ENCODE measurements around the gene C1orf115.
A peak's percentile ranks its signal among the peaks of the same experiment; 100 is the strongest.
"Not testable (repeated sequence)": the region's sequence is repeated elsewhere in the genome, so short reads cannot be mapped to it uniquely, and the experiment has no call there.

C1orf115 gene

DNA sequence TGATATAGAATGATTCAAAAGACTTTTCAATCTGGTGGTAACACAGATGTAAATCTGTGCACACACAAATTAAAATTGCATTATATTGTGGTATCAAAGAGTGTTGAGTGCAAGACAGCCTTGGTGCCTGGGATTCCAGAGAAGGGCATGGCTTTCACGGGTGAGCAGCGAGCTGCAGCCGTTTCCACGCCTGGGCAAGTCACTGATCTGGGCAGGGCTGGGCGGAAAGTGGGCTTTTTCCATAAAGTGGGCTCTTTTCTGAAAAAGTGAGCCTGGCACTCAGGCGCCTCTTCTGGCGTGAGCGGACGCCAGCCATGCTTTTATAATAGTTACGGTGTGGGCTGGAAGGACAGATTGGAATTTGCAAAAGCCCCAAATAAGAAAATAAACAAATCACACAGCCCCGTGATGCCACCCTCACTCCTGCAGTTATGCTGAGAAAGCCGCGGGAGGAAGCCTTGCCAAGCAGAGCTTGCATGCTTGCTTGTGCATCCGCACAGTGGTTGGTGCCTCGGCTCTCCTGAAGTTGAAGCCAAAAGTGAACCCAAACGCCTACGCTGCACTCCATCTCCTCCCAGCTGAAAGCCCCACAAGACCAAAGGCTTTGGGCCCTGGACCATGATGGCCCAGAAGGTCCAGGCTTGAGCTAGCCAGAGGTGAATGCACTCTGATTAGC, 7.1 kb upstream of the C1orf115 start:
- no peak for DNase-seq (ENCODE audit: low read depth, low spot score)
- TF ChIP-seq, protein P1, sequence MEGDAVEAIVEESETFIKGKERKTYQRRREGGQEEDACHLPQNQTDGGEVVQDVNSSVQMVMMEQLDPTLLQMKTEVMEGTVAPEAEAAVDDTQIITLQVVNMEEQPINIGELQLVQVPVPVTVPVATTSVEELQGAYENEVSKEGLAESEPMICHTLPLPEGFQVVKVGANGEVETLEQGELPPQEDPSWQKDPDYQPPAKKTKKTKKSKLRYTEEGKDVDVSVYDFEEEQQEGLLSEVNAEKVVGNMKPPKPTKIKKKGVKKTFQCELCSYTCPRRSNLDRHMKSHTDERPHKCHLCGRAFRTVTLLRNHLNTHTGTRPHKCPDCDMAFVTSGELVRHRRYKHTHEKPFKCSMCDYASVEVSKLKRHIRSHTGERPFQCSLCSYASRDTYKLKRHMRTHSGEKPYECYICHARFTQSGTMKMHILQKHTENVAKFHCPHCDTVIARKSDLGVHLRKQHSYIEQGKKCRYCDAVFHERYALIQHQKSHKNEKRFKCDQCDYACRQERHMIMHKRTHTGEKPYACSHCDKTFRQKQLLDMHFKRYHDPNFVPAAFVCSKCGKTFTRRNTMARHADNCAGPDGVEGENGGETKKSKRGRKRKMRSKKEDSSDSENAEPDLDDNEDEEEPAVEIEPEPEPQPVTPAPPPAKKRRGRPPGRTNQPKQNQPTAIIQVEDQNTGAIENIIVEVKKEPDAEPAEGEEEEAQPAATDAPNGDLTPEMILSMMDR (IDR thresholded peaks at IDR 0.05; ENCODE audit: low read depth, low read length): no peak
- in situ Hi-C loops (cut with HindIII; ENCODE audit: low sequenced_read_pairs): no loop called here
- no peak overlapping the region for H3K4me3 ChIP-seq (ENCODE audit: low read depth, low read length)

- in situ Hi-C loops (cut with HindIII; ENCODE audit: low sequenced_read_pairs); DNase-seq (ENCODE audit: low read depth, low spot score); H3K4me3 ChIP-seq (ENCODE audit: low read depth, low read length): not testable (repeated sequence)
Observed at GRCh38 chr1:220683716-220684115, 6.4 kb upstream of the C1orf115 start.

GRCh38 chr1:220684890-220685289, 5.3 kb upstream of the C1orf115 start:
- no peak overlapping the region for H3K4me3 ChIP-seq (ENCODE audit: low read depth, low read length)
- TF ChIP-seq, protein P1 (IDR thresholded peaks at IDR 0.05; ENCODE audit: low read depth, low read length): no peak
- in situ Hi-C loops (cut with HindIII; ENCODE audit: low sequenced_read_pairs): no loop called here
- DNase-seq (ENCODE audit: low read depth, low spot score): no peak

GRCh38 chr1:220685879-220686278, 4.3 kb upstream of the C1orf115 start:
- no peak overlapping the region for H3K4me3 ChIP-seq (ENCODE audit: low read depth, low read length)
- in situ Hi-C loops (cut with HindIII; ENCODE audit: low sequenced_read_pairs): no loop called here
- DNase-seq (ENCODE audit: low read depth, low spot score): no peak
- TF ChIP-seq, protein P1 (IDR thresholded peaks at IDR 0.05; ENCODE audit: low read depth, low read length): no peak

GRCh38 chr1:220687809-220688208, 2.4 kb upstream of the C1orf115 start:
- TF ChIP-seq, protein P1 (IDR thresholded peaks at IDR 0.05; ENCODE audit: low read depth, low read length): no peak

GRCh38 chr1:220689666-220690065, 497 bp upstream of the C1orf115 start:
- TF ChIP-seq, protein P1 (IDR thresholded peaks at IDR 0.05; ENCODE audit: low read depth, low read length): no peak
- no peak for DNase-seq (ENCODE audit: low read depth, low spot score)
- in situ Hi-C loops (cut with HindIII; ENCODE audit: low sequenced_read_pairs): no loop called here
- peak overlapping the region; percentile 47 for H3K4me3 ChIP-seq (ENCODE audit: low read depth, low read length)

More at GRCh38 chr1:220687809-220688208, 2.4 kb upstream of the C1orf115 start:
- no peak for DNase-seq (ENCODE audit: low read depth, low spot score)
- H3K4me3 ChIP-seq (ENCODE audit: low read depth, low read length): no peak overlapping the region
- in situ Hi-C loops (cut with HindIII; ENCODE audit: low sequenced_read_pairs): no loop called here

DNA sequence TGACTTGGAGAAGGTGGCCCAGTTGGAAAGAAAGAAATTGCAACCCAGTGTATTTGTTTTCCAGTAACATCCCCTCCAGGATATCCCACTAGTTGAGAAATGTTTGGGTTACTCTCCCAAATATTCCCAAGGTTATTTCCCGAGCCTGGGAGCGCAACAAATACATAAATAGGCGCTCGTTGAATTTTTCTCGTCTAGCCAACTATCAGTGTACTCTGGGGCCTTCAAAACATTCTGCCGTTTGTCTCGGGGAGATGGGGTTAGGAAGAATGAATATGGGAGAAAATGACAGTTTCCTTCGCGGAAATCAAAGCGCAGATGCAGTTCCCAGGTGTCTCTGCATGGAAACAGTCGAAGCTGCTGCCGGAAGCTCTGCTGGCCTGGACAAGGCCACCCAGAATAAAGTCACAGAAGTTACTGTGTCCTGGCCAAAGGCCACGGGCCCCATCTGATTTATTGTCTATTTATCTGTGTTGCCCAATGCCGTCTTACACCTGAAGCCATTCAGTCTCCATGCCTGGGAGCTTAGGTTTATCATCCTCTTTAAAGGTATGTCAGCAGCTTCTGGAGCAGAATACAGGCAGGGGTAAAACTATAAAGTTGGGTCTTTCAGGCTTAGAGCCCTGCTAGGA, 1.0 kb downstream of the C1orf115 start:
- in situ Hi-C loops (cut with HindIII; ENCODE audit: low sequenced_read_pairs): no loop called here
- DNase-seq (ENCODE audit: low read depth, low spot score): no peak
- no peak overlapping the region for H3K4me3 ChIP-seq (ENCODE audit: low read depth, low read length)
- TF ChIP-seq, protein P1 (IDR thresholded peaks at IDR 0.05; ENCODE audit: low read depth, low read length): no peak
